GM18517 (cell line): Measurements from ENCODE around the gene GLI1.
"Not testable (repeated sequence)": the region's sequence is repeated elsewhere in the genome, so short reads cannot be mapped to it uniquely, and the experiment has no call there.

ENCODE experiments used
- ATAC-seq: cut with Tn5 transposase; IDR thresholded peaks from one replicate; pipeline ENCODE4 v1.9.1; 2021; ENCODE audit warnings: mild to moderate bottlenecking, moderate library complexity; ENCODE audit not compliant: unreplicated experiment

The GLI1 gene

DNA sequence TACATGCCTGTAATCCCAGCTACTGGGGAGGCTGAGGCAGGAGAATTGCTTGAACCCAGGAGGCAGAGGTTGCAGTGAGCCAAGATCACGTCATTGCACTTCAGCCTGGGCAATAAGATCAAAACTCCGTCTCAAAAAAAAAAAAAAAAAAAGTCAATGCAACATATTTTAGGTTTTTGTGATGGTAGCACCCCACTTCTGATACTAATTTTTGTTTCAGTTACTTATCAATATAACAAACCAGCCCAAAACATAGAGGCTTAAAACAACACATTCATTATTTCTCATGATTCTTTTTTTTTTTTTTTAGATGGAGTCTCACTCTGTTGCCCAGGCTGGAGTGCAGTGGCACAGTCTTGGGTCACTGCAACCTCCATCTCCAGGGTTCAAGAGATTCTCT, 18.2 kb upstream of the GLI1 start:
- not testable (repeated sequence) for ATAC-seq

DNA sequence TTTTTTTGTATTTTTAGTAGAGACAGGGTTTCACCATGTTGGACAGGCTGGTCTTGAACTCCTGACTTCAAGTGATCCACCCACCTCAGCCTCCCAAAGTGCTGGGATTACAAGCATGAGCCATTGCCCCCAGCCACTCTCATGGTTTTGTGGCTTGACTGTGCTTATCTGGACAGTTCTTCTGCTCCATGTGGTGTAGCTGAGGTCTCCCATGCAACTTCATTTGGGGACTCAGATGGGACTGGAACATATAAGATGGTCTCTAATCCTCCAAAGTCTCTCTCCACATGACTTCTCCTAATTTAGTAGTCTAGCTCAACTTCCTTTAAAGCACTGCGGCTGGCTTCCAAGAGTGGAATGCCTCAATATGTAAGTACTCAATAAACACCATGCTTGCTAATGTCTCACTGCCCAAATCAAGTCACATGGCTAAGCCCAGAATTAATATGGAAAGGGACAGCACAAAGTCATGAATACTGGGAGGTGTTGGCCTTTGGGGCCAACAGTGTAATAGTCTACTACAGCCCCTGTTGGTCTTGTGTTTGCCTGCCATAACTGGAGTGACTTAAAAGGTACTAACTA, 17.6 kb upstream of the GLI1 start:
- no peak for ATAC-seq

DNA sequence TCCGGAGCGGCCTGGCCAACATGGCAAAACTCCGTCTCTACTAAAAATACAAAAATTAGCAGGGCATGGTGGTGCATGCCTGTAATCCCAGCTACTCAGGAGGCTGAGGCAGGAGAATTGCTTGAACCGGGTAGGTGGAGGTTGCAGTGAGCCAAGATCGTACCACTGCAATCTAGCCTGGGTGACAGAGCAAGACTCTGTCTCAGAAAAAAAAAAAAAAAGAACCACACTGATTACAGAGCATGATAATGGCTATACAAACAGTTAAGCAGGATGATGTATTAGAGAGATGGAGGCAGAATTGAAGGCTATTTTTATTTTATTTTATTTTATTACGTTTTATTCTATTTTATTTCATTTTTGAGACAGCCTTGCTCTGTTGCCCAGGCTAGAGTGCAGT, 15.2 kb upstream of the GLI1 start:
- ATAC-seq, result not testable (repeated sequence)

DNA sequence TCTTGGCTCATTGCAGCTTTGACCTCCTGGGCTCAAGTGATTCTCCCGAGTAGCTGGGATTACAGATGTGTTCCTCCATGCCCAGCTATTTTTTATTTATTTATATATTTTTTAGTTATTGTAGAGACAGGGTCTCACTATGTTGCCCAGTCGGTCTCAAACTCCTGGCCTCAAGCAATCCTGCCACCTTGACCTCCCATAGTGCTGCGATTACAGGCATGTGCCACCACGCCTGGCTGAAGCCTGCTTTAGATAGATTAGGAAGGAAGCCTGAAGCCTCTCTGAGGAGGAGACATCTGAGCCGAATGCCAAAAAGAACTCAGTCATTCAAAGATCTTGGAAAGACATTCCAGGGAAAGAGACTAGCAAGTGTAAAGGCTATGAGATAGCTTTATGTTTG, 14.8 kb upstream of the GLI1 start:
- ATAC-seq, result no peak

DNA sequence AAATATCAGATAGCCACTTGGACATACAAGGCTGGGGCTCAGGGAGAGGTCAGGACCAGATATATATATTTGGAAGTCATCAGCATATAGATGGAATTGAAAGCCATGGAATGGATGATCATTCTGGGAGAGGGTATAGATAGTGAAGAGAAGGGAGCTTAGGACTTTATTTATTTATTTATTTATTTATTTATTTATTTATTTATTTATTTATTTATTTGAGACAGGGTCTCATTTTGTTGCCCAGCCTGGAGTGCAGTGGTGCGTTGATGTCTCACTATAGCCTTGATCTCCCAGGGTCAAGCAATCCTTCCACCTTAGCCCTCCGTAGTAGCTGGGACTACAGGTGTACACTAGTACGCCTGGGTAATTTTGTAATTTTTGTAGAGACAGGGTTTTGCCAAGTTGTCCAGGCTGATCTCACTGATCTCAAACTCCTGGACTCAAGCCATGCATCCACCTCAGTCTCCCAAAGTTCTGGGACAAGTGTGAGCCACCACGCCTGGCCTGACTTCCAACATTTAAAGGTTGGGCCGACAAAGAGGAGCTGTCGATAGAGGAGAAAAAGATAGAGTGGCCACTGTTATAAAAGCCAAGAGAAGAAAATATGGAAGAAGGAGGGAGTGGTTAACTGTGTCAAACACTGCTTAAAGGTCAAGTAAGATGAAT, 13.2 kb upstream of the GLI1 start:
- ATAC-seq, result no peak

DNA sequence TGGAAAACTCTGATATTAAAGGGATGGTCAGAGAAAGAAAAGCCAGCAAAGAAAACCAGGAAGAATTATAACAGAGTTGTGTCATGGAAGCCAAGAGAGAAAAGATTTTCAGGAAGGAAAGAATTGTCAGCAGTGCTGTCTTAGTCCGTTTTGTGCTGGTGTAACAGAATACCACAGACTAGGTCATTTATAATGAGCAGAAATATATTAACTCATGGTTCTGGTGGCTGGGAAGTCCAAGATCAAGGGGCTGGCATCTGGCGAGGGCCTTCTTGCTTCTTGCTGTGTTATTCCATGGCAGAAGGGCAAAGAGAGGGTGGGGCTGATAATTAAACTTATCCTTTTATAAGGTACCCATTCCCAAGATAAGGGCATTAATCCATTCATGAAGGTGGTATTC, 10.9 kb upstream of the GLI1 start:
- no peak for ATAC-seq

DNA sequence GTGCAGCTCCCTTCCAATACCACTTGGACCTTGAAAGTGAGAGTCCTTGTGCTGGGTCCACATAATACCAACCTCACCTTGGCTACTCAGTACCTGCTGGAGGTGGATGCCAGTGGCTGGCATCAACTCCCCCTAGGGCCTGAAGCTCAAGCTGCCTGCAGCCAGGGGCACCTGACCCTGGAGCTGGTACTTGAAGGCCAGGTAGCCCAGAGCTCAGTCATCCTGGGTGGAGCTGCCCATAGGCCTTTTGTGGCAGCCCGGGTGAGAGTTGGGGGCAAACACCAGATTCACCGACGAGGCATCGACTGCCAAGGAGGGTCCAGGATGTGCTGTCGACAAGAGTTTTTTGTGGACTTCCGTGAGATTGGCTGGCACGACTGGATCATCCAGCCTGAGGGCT, 10.2 kb upstream of the GLI1 start:
- no peak for ATAC-seq

DNA sequence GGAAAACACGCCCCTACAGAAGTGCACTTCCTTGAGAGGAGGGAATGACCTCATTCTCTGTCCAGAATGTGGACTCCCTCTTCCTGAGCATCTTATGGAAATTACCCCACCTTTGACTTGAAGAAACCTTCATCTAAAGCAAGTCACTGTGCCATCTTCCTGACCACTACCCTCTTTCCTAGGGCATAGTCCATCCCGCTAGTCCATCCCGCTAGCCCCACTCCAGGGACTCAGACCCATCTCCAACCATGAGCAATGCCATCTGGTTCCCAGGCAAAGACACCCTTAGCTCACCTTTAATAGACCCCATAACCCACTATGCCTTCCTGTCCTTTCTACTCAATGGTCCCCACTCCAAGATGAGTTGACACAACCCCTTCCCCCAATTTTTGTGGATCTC, 9.5 kb upstream of the GLI1 start:
- ATAC-seq, result no peak

DNA sequence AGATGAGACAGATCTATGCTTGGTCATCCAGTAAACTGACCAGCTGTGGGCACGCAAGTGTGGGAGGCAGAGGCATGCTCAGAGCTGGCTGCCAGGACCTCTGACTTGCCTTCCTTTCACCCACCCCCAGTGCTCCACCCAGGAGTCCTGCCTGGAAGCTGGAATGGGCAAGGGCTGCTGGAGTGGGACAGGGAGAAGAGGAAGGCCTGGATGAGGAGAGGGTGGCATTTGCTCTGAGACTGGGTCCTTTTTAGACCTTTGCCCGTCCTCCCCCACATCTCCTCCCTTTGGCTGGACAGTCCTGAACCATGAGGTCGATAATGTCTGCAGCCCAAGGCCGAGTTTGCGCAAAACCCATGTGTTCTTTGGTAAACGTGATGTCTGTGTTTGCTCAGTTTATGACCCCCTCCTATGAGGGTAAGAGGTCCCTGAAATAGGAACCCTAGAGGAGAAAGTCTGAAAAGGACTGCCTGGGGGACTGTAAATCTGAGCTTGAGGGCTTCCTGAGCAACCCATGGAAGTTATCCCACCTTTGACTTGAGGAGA, 8.3 kb upstream of the GLI1 start:
- ATAC-seq, result no peak

DNA sequence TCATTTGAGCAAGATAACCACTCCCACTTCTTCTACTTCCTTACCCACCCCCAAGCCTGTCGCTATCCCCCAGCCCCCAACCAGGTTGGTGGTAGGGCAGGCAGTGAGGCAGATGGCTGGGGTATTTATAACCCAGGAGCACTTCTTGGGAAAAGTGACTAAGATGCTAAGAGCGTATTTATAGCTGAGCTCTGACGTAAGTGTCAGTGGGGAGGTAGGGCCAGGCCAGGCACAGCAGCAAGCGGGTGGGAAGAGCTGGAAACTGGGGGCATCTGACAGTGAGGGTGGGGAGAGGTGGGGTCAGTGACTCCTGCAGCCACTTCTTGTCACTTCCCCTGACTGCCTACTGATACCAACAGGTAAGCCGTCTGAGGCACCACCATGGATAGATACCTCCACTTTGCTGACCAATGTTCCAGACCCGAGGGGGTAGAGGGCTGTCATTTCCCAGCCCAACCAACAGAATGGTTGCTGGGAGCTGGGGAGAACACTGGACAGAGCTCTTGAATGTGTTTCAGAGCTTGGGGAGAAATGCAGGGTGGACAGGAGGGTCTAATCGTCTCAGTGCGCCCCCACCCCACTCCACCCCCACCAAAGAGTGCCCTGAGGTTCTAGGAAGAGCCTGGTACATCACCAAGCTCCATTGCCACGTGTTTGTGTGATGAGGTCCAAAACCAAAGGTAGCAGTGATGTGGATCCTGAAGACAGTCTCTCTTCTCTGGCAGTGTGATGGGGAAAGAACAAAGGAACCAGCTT, 7.2 kb upstream of the GLI1 start:
- no peak for ATAC-seq

DNA sequence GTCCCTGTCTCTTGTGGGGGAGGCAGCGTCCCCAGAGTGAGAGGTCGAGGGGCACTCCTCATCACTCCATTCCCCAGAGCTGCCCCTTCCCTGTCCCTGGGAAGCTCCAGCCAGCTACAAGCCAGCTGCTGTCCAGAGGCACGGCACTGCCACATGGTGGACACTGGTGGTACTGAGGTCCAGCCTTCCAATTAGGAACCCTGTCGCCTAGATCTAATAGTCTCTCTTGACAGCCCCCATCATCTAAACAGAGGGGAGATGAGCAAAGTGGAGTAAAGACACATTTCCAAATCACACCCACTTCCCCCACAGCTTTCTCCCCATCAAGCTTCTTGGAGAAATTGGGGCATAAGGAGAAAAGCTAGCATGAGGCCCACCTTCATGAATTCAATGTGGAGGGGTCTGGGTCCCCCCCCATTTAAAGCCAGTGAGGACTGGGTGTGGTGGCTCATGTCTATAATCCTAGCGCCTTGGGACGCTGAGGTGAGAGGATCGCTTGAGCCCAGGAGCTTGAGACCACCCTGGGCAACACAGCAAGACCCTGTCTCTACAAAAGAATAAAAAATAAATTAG, 6.6 kb upstream of the GLI1 start:
- no peak for ATAC-seq

DNA sequence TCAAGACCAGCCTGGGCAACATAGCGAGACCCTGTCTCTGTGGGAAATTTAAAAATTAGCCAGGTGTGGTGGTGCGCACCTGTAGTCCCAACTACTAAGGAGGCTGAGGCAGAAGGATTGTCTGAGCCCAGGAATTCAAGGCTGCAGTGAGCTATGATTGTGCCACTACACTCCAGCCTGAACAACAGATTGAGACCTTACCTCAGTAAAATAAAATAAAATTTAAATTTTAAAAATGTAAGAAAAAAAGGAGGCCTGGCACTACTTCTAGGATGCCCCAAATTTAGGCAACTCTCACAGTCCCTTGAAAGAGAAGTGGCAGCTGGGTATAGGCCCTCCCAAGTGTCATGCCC, 5.4 kb upstream of the GLI1 start:
- no peak for ATAC-seq

DNA sequence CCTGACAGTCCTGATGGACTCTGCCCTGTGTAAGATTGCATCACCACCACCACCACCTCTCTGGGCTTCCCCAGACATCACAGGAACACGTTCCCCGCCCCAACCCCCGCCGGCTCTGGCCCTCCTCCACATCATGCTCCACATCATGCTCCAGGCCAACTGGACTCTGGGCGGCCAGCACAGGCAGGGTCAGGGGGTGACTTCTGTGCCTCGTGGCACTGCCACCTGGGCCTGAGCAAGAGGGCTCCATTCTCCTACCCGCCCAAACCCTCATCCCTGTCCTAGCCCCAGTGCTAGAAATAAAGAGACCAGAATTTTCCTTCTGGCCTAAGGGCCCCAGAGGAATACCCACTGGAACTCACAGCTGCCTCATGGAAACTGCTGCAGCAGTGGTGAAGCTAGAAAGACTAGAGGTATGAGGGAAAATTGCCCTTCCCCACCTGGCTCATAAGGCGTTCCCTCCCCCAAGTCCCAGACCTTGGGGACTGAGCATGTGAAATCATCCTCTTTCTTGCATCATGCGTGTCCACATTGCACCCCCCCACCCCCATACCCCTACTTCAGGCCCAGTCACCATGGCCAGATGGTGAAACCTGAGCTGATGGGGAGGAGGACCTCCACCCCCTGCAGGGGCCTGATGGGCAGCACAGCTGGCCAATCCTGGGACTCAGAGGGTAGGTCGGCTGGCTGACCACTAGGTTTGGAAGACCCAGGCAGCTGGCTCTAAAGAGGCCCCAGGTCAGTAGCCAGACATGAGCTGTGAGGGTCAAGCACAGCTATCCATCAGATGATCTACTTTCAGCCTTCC, 4.8 kb upstream of the GLI1 start, which contains the start of gene INHBE:
TSS of gene INHBE (plus strand) at position 742 of the 808 bp plus-strand sequence. CDS start 230 bp downstream, outside the sequence.
- ATAC-seq, result no peak

DNA sequence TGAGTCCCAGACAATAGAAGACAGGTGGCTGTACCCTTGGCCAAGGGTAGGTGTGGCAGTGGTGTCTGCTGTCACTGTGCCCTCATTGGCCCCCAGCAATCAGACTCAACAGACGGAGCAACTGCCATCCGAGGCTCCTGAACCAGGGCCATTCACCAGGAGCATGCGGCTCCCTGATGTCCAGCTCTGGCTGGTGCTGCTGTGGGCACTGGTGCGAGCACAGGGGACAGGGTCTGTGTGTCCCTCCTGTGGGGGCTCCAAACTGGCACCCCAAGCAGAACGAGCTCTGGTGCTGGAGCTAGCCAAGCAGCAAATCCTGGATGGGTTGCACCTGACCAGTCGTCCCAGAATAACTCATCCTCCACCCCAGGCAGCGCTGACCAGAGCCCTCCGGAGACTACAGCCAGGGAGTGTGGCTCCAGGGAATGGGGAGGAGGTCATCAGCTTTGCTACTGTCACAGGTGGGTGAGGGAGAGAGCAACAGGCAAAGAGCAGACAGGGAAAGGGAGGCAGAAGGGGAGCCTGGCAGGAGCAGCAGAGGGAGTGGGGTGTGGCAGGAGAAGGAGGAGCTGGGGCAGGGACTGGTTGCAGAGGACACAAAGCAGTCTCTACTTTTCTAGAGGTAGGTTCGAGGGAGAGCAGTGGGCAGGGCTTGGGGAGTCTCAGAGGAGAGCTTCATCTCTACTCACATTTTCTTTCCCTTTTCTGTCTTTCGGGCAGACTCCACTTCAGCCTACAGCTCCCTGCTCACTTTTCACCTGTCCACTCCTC, 4.0 kb upstream of the GLI1 start:
- no peak for ATAC-seq

DNA sequence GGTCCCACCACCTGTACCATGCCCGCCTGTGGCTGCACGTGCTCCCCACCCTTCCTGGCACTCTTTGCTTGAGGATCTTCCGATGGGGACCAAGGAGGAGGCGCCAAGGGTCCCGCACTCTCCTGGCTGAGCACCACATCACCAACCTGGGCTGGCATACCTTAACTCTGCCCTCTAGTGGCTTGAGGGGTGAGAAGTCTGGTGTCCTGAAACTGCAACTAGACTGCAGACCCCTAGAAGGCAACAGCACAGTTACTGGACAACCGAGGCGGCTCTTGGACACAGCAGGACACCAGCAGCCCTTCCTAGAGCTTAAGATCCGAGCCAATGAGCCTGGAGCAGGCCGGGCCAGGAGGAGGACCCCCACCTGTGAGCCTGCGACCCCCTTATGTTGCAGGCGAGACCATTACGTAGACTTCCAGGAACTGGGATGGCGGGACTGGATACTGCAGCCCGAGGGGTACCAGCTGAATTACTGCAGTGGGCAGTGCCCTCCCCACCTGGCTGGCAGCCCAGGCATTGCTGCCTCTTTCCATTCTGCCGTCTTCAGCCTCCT, 3.4 kb upstream of the GLI1 start:
- peak; percentile 38 for ATAC-seq

DNA sequence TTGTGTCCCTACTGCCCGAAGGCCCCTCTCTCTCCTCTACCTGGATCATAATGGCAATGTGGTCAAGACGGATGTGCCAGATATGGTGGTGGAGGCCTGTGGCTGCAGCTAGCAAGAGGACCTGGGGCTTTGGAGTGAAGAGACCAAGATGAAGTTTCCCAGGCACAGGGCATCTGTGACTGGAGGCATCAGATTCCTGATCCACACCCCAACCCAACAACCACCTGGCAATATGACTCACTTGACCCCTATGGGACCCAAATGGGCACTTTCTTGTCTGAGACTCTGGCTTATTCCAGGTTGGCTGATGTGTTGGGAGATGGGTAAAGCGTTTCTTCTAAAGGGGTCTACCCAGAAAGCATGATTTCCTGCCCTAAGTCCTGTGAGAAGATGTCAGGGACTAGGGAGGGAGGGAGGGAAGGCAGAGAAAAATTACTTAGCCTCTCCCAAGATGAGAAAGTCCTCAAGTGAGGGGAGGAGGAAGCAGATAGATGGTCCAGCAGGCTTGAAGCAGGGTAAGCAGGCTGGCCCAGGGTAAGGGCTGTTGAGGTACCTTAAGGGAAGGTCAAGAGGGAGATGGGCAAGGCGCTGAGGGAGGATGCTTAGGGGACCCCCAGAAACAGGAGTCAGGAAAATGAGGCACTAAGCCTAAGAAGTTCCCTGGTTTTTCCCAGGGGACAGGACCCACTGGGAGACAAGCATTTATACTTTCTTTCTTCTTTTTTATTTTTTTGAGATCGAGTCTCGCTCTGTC, 2.7 kb upstream of the GLI1 start:
- no peak for ATAC-seq

DNA sequence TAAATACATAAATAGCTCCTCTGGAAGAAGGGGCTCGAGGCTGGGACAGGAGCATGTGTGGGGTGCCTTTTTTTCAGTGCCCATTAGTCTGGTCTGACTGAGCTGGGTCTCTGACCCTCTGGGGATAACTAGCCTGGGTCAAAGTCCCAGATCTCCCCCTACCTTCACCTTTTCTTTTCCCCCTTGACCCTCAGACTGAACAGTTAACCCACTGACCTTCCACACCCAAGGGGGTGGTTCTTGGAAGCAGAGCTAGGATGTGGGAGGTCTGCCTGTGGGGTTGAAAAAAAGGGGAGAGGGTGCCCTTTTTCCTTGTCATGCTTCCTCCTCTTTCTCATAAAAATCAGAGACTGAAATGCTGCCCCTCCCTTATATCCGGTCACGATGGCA, 925 bp upstream of the GLI1 start:
- ATAC-seq, result no peak

DNA sequence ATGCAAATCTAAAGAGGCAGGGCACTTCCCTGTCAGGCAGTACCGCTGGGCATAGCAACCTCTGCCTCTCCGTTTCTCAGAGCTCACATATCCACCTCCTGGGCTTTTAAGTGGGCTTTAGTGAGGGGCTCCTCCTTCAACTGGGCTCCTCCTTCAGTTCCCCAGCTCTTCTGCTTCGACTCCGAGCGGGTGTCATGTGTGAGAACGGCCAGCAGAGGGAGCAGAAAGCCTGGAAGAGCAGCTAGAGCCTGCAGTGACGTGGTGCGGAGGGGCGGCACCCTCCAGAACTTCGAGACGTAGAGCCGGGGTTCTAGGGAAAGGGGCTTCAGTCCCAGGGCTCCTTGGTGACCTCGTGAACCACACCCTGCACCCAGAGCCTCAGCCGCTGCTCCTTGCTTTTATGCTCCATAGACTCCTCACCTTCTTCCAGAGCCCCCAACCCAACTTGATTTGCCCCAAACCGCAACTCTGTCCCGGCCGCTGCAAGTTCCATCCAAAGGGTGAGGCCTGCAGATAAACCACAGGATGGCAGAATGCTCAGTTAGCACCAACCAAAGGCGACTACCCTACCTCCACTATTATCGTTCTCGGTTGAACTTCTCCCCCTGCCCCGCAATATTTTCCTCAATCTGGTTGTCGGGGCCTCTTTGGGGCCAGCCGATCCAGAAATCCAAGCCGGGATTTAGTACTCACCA, 383 bp upstream of the GLI1 start:
- ATAC-seq, result peak; percentile 66

DNA sequence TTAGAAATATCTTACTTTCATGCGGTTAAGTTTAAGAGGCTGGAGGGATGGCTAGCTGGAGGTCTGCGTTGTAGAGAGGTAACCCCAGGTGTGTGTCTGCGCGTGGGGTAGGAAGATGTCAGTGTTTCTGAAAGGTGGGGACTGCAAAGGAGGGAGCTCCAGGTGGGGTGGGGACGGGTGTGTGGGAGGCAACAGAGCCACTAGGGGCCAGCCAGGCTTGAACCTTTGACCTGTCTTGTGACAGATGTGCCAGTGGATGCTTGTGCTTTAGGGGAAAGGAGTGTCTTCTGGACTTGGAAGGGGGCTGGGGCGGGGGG, 841 bp downstream of the GLI1 start:
- ATAC-seq, result no peak
